Astrocyte of the cerebellum (primary cell): ENCODE data around the gene PTPRK.

Experiments
- DNase-seq: peaks from one replicate; pipeline ENCODE4 v3.0.0-alpha.2; 2011; ENCODE audit warnings: low read depth
- H3K4me3 ChIP-seq: 2 replicates; pipeline ENCODE4 v1.5.1; 2011; ENCODE audit warnings: mild to moderate bottlenecking, low read depth, low read length, moderate library complexity
- in situ Hi-C: cut with HindIII; loops from 2 replicates; pipeline ENCODE4 v1.10.0; 2017; ENCODE audit warnings: low sequenced_read_pairs
- TF ChIP-seq, protein P1 (sequence below): IDR thresholded peaks from 2 replicates; pipeline ENCODE4 v1.5.1; 2012; ENCODE audit warnings: low read length, low read depth, moderate library complexity, mild to moderate bottlenecking; ENCODE audit errors: missing control alignments

PTPRK gene

DNA sequence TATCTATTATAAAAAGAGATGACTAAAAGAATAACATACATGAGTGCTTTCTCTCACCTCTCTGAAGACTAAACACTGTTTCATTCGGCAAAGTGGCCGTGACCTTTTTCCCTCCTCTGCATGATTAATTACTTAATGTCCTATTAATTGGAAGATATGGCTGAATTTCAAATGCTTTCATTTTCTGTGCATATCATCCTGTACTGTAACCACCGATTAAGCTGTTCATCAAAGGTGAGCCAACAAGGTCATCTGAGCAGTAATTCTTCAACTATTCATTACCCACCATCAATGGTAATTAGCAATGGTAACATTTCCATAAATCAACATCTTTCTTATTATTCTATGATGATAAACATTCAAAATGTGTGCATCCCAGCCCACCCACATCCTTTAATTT lies 125.2 kb downstream of the PTPRK start:
- TF ChIP-seq, protein P1, sequence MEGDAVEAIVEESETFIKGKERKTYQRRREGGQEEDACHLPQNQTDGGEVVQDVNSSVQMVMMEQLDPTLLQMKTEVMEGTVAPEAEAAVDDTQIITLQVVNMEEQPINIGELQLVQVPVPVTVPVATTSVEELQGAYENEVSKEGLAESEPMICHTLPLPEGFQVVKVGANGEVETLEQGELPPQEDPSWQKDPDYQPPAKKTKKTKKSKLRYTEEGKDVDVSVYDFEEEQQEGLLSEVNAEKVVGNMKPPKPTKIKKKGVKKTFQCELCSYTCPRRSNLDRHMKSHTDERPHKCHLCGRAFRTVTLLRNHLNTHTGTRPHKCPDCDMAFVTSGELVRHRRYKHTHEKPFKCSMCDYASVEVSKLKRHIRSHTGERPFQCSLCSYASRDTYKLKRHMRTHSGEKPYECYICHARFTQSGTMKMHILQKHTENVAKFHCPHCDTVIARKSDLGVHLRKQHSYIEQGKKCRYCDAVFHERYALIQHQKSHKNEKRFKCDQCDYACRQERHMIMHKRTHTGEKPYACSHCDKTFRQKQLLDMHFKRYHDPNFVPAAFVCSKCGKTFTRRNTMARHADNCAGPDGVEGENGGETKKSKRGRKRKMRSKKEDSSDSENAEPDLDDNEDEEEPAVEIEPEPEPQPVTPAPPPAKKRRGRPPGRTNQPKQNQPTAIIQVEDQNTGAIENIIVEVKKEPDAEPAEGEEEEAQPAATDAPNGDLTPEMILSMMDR = no peak
- in situ Hi-C loops = no loop called here
- H3K4me3 ChIP-seq = no peak overlapping the region
- DNase-seq = no peak

DNA sequence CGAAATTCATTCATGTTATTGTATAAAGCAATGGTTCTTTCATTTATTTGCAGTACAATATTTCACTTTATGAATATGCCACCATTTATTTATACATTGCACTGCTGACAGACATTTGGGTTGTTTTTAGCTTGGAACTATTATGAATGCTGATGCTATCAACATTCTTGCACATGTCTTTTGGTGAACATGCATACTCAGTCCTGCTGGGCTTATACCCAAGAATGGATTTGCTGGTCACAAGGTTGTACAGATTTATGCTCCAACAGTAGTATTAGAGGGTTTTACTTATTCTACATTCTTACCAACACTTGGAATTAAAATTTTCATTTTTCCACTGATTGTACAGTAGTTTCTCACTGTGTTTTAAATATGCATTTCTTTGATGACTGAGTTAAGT lies 126.2 kb downstream of the PTPRK start:
- H3K4me3 ChIP-seq = no peak overlapping the region
- in situ Hi-C loops = no loop called here
- TF ChIP-seq, protein P1 = no peak
- no peak for DNase-seq

DNA sequence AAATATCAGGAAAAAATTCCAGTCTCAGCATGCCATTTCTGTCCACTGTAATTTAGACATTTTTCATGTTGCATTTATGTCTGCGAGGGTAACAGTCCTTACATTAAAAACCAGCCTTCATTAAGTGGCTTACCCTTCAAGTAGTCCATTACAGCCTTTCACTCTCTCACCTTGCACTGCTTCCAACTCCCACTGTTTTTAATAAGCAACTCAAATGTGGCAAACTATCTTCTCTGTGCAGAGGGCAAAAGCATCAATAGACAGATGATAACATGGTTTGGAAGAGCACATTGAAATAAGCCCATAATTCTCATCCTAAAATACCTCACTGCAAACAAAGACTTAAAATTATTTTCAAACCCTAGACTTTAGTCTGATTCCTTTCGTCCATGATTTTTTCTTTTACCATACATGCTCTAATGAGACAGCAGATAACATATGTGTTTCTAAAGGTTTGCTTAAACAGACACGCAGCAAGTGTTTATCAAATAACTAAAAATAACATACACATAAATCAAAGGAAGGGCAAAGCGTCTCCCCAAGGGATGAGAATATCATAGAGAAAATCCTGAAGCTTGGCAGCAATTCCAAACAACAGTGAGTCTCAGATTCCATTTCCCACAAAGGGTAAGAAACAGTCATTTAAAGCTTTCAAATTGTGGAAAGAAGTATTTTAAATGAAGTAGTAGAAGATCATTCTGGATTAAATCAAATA lies 130.4 kb downstream of the PTPRK start:
- no peak for DNase-seq
- no peak overlapping the region for H3K4me3 ChIP-seq
- in situ Hi-C loops = no loop called here
- TF ChIP-seq, protein P1 = no peak

DNA sequence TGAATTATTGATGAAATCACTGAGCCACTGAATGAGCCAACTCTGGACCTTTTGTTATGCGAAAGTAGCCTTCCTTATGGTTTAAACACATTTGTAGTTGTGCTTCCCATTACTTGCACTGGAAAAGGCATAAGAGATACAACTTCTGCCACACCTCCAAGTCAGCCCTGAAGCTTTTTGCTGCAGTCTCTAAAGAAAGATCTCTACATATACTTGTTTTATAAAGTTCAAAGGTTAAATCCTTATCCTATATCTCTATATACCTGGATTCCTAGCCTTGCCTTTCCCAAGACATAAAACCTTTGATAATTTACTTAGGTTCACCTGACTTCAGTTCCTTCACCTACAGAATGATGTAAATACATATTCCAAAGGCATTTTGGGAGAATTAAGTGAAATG lies 132.0 kb downstream of the PTPRK start:
- no peak overlapping the region for H3K4me3 ChIP-seq
- no peak for DNase-seq
- TF ChIP-seq, protein P1 = no peak
- in situ Hi-C loops = no loop called here

DNA sequence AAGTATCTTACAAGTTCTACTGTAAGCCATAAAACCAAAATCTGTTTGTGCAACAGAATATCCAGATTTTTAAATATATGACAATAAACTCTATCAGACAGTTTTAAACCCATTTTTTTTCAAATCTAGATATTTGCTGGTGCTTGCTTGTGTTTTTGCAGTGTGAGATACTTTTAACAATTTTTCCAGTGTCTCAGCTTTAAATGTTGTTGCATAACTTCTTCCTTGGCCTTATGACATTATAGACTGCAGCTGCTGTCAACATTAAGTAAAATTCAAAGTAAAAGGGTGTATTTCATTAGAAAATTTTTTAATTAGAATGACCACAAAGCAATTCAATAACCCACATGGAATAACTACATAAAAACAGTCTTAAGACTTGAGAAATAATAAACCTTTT lies 139.5 kb downstream of the PTPRK start:
- DNase-seq = no peak
- in situ Hi-C loops = no loop called here
- TF ChIP-seq, protein P1 = no peak
- H3K4me3 ChIP-seq = no peak overlapping the region

DNA sequence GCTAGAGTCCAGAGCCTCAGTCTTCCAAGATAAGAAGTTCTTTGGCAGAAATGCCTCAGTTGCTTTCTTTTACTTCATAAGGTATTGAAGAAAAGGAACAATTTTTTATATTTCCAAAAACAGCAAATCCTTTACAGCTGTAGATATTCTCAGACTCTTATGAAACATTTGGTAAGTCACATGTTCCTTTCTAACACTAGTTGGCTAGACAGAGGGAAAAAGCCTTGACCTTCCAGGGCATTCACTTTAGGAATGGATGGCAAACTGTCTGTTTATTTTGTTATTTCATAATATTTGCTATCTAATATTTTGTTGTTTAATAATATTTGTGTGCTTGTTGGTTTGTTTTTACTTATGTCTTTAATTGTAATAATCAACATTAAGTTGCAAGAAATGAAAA lies 140.8 kb downstream of the PTPRK start:
- DNase-seq = no peak
- H3K4me3 ChIP-seq = no peak overlapping the region
- in situ Hi-C loops = no loop called here
- TF ChIP-seq, protein P1 = no peak
